Right cardiac atrium (tissue), 5 donors: Measurements from ENCODE around the gene PKP4. TPM values are rescaled to one million over a fixed set of nuclear protein-coding genes. Genes with fewer than 3 reads are reported as not detected.
"Not testable (repeated sequence)": the region's sequence is repeated elsewhere in the genome, so short reads cannot be mapped to it uniquely, and the experiment has no call there.

Experiments used
- ATAC-seq, 2 donors: fragments of 200-7000 bp; cut with Tn5 transposase; one replicate each; pipeline versions ENCODE4 v1.8.0 to v1.9.1; 2020; ENCODE audit warnings: moderate library complexity in 2 of 2, mild to moderate bottlenecking in 1 of 2
- DNase-seq, 3 donors: peaks; one replicate each; pipeline ENCODE4 v3.0.0-alpha.2; 2020
- H3K27ac ChIP-seq: one replicate; pipeline ENCODE4 v1.5.1; 2013; ENCODE audit warnings: mild to moderate bottlenecking, low read length, control low read depth, moderate library complexity
- H3K27me3 ChIP-seq: one replicate; pipeline ENCODE4 v1.6.1; 2013; ENCODE audit not compliant: control insufficient read depth, insufficient read depth
- H3K4me1 ChIP-seq: one replicate; pipeline ENCODE4 v1.6.1; 2013; ENCODE audit warnings: low read length; ENCODE audit not compliant: control insufficient read depth, insufficient read depth
- H3K4me3 ChIP-seq: one replicate; pipeline ENCODE4 v1.5.1; 2013; ENCODE audit warnings: low read length, control low read depth
- H3K9me3 ChIP-seq: one replicate; pipeline ENCODE4 v1.6.1; 2013; ENCODE audit warnings: low read length; ENCODE audit not compliant: control insufficient read depth
- WGBS: extraction: QIAGEN DNeasy Blood & Tissue Kit; methylation state at CpG from one replicate; pipeline ENCODE4 v1.1.7; 2013; 5-methylcytosine and 5-hydroxymethylcytosine counted together
- intact Hi-C, 4 donors: fragments of 100-400 bp; cut with DNase I; formaldehyde crosslinking; loops; one replicate each; pipeline versions ENCODE4 v1.11.0 to v1.14.0; 2022 to 2023
- polyA plus RNA-seq: library from polyadenylated mRNA; stranded (reverse); fragments of 200-250 nt; gene quantifications from one replicate; pipeline ENCODE4 v1.2.3, GENCODE V29; 2013
- total RNA-seq, 4 donors: library from RNA; stranded (reverse); fragmentation: NEBNext Ultra II Directional; extraction: Animal tissue kit (Norgen Biotek cat#: 25700); gene quantifications; one replicate each; pipeline ENCODE4 v1.2.1, GENCODE V29; 2021
- donor health status: healthy with polysubstance abuse.
- donor health status: DM: no; HTN: yes; CAD: no.
- donor health status: DM: no; HTN: no; CAD: no.
- donor health status: DM: no; HTN: yes; CAD: no; lungs with severe emphysema.
- donor health status: DM: yes; HTN: yes; CAD: no.

The PKP4 gene
- total and polyA plus RNA-seq, 5 donors, result 32.4 to 74.8 (median 54.5) TPM

GRCh38 chr2:158689391-158689790, 232.6 kb downstream of the PKP4 start:
- intact Hi-C loops, result no loop called here
- no peak for ATAC-seq
- Histone ChIP-seq H3K4me1 (peaks cover 6% of the 10 kb centered on the region), H3K27me3 (no peaks in the 10 kb centered on the region), H3K9me3 (no peaks in the 10 kb centered on the region), H3K4me3 (no peak overlapping the region), H3K27ac (no peak overlapping the region)
- 68% methylated on average over 5 of the region's 5 CpGs for WGBS
- no peak for DNase-seq

DNA sequence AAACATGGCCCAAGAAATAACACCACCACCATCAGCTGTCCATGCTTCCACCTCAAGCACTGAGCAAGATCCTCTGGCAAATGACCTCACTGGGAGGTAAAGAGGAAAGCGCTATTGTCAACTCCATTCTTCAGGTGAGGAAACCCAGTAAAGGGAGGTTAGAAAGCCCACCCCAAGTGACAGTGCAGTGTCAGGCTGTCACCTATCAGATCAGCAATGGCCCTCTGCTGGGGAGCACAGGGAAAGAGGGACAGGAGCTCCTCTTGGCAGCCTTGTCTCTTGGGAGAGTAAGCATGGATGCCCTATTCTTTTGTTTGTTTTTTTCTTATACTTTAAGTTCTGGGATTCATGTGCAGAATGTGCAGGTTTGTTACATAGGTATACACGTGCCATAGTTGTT, 234.1 kb downstream of the PKP4 start:
- H3K4me1 ChIP-seq, result peaks cover 6% of the 10 kb centered on the region

GRCh38 chr2:158691619-158692018, 234.9 kb downstream of the PKP4 start:
- Histone ChIP-seq H3K27ac (no peak overlapping the region), H3K27me3 (no peaks in the 10 kb centered on the region), H3K9me3 (no peaks in the 10 kb centered on the region), H3K4me1 (peaks cover 4% of the 10 kb centered on the region), H3K4me3 (no peak overlapping the region)
- WGBS, result 95% methylated on average over 4 of the region's 4 CpGs
- intact Hi-C loops, result no loop called here
- no peak for ATAC-seq
- no peak for DNase-seq

More for the DNA sequence above, 234.1 kb downstream of the PKP4 start:
- H3K9me3 ChIP-seq, result no peaks in the 10 kb centered on the region
- H3K27me3 ChIP-seq, result no peaks in the 10 kb centered on the region
- H3K4me3 ChIP-seq, result no peak overlapping the region
- no peak overlapping the region for H3K27ac ChIP-seq
- intact Hi-C loops, result no loop called here
- ATAC-seq (no peak), DNase-seq (no peak)
- WGBS, result 95% methylated on average over 2 of the region's 2 CpGs

DNA sequence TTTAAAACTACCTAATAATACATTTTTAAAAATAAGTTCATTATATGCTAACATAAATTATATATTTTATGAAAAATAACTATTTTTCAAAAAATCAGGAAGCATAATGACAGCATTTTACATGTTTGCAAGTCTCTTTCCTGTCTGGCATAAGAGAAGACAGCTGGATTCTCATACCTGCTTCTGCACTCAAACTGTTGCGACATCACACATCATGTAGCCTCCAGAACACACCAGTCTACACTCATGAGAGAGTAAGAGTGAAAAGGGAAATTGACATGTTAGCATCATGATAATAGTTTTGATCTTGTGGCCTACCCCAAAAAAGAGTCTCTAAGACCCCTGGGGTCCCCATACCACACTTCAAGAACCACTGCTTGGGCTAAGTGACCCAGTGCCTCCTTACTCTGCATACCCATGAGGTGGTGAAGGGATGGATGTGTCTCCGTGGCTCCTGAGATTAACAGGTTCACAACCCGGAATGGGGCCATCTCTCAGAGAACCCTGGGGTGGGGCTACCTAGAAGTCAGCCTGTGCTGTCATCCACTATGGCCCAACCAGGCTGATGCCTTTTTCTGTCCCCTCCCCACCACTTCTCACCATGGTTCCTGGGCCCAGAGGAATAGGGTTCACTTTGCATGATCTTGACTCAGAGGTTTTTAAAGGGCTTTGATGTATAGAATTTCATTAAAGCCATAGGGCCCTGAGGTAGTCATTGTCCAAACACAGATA, 235.8 kb downstream of the PKP4 start:
- WGBS, result 94% methylated on average over 3 of the region's 3 CpGs
- no peak overlapping the region for H3K4me3 ChIP-seq
- ATAC-seq (no peak), DNase-seq (no peak)
- H3K4me1 ChIP-seq, result no peaks in the 10 kb centered on the region
- H3K9me3 ChIP-seq, result no peaks in the 10 kb centered on the region
- no peaks in the 10 kb centered on the region for H3K27me3 ChIP-seq
- intact Hi-C loops, result no loop called here
- H3K27ac ChIP-seq, result no peak overlapping the region

DNA sequence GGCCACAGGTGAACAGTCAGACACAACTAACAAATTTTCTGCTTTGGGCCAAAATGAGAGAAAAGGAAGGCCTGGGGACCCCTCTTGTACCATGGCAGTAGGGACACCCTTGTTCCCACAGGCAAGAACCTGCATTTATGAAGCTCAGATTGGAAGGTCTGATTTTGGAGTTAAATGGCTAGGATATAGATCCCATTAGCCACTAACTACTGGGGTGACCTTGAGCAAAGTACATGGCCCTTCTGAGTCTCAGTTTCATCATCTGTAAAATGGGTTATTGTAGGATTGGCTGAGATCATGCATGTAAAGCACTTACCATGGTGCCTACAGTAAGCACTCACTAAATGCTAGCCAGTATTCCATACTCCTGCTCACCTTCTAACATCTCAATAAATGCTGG, 236.7 kb downstream of the PKP4 start:
- no peaks in the 10 kb centered on the region for H3K27me3 ChIP-seq
- no peak overlapping the region for H3K27ac ChIP-seq
- no peak for ATAC-seq
- no peaks in the 10 kb centered on the region for H3K9me3 ChIP-seq
- H3K4me3 ChIP-seq, result no peak overlapping the region
- intact Hi-C loops, result no loop called here
- no peaks in the 10 kb centered on the region for H3K4me1 ChIP-seq
- no peak for DNase-seq

GRCh38 chr2:158695305-158695704, 238.6 kb downstream of the PKP4 start:
- ATAC-seq, result no peak
- Histone ChIP-seq H3K4me1 (no peaks in the 10 kb centered on the region), H3K27ac (no peak overlapping the region), H3K27me3 (no peaks in the 10 kb centered on the region), H3K4me3 (no peak overlapping the region), H3K9me3 (no peaks in the 10 kb centered on the region)
- DNase-seq, result no peak
- intact Hi-C loops, result no loop called here

GRCh38 chr2:158695744-158696143, 239.0 kb downstream of the PKP4 start:
- H3K9me3 ChIP-seq, DNase-seq: not testable (repeated sequence)

GRCh38 chr2:158699323-158699722, 242.6 kb downstream of the PKP4 start:
- Histone ChIP-seq H3K27ac (no peak overlapping the region), H3K9me3 (no peaks in the 10 kb centered on the region), H3K27me3 (no peaks in the 10 kb centered on the region), H3K4me1 (no peaks in the 10 kb centered on the region), H3K4me3 (no peak overlapping the region)
- intact Hi-C loops, result no loop called here
- ATAC-seq (no peak), DNase-seq (no peak)
- WGBS, result 84% methylated on average over 6 of the region's 6 CpGs

More at GRCh38 chr2:158695744-158696143, 239.0 kb downstream of the PKP4 start:
- H3K27me3 ChIP-seq, H3K4me1 ChIP-seq, ATAC-seq, H3K27ac ChIP-seq, H3K4me3 ChIP-seq, intact Hi-C loops: not testable (repeated sequence)
- 89% methylated on average over 5 of the region's 5 CpGs for WGBS

DNA sequence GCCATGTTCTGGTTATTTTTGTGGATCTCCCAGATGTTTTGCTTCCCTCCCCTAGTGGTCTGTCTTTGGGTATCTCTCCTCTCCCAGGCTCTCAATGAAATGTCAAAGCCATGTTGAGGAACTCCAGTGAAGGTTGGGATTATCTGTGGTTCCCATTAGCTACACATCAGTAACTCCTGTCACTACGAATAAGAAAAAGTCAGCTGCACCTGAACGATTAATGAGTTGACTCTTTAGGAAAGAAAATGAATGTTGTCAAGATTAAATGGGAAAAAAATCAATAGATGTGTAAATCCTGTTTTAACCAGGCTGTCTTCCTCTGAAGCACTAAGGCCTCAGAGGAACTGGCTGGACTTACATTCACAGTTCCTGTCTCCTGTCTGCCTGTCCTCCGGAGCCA, 244.3 kb downstream of the PKP4 start:
- no peaks in the 10 kb centered on the region for H3K27me3 ChIP-seq
- H3K27ac ChIP-seq, result no peak overlapping the region
- DNase-seq (no peak), ATAC-seq (no peak)
- peaks cover 2% of the 10 kb centered on the region for H3K9me3 ChIP-seq
- H3K4me3 ChIP-seq, result no peak overlapping the region
- H3K4me1 ChIP-seq, result no peaks in the 10 kb centered on the region
- WGBS, result 76% methylated on average over 3 of the region's 3 CpGs
- intact Hi-C loops, result no loop called here

DNA sequence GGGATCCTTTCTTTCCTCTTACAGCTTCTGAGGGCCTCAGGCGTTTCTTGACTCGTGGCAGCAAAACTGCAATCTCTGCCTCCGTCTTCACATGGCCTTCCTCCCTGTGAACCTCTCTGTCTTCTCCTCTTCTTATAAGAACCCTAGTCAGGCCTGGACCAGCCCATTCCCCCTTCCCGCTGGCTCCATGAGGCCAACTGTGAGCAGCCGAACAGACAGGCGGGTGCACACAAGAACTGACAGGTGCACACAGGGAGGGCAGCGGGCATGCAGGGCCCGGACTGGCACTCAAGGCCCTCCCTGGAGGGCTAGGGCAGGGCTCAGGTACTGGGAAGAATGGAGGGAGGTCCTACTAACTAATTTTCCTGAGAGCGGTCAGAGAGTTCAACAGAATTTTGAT, 246.0 kb downstream of the PKP4 start:
- 85% methylated on average over 9 of the region's 9 CpGs for WGBS
- ATAC-seq (no peak), DNase-seq (no peak)
- Histone ChIP-seq H3K9me3 (peaks cover 2% of the 10 kb centered on the region), H3K4me3 (no peak overlapping the region), H3K4me1 (peaks cover 1% of the 10 kb centered on the region), H3K27ac (no peak overlapping the region), H3K27me3 (no peaks in the 10 kb centered on the region)
- intact Hi-C loops, result no loop called here

DNA sequence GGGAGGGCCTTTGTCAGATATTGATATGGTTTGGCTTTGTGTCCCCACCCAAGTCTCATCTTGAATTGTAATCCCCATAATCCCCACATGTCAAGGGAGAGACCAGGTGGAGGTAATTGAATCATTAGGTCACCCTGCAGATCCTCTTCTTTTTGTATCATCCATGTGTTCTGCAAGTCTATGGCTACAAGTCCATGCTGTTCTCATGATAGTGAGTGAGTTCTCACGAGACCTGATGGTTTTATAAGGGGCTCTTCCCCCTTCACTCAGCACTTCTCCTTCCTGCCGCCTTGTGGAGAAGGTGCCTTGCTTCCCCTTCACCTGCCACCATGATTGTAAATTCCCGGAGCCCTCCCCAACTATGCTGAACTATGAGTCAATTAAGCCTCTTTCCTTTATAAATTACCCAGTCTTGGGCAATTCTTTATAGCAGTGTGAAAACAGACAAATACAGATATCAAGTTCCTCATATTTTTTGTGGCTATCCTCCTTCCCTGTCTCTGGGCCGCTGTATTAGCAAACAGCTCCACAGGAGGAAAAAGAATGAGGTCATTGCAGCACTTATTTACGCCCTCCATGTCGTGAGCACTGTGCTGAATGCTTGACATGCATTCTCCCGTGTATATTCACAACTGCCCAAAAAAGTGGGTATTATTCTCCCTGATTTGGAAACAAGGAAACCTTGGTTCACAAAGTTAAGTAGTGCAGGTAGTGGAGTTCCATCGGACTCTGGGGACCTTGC, 248.1 kb downstream of the PKP4 start:
- H3K4me3 ChIP-seq, H3K9me3 ChIP-seq, intact Hi-C loops, H3K27me3 ChIP-seq, DNase-seq, H3K27ac ChIP-seq, H3K4me1 ChIP-seq, ATAC-seq: not testable (repeated sequence)
- 94% methylated on average over 8 of the region's 8 CpGs for WGBS
